CD1c-positive myeloid dendritic cell (primary cell): ENCODE data around the gene IRGM.
A peak's percentile ranks its signal among the peaks of the same experiment; 100 is the strongest.
"Not testable (repeated sequence)": the region's sequence is repeated elsewhere in the genome, so short reads cannot be mapped to it uniquely, and the experiment has no call there.

ENCODE experiments used
- DNase-seq: peaks from one replicate; pipeline ENCODE4 v3.0.0-alpha.2; 2016; ENCODE audit errors: extremely low spot score

Gene IRGM, protein sequence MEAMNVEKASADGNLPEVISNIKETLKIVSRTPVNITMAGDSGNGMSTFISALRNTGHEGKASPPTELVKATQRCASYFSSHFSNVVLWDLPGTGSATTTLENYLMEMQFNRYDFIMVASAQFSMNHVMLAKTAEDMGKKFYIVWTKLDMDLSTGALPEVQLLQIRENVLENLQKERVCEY

DNA sequence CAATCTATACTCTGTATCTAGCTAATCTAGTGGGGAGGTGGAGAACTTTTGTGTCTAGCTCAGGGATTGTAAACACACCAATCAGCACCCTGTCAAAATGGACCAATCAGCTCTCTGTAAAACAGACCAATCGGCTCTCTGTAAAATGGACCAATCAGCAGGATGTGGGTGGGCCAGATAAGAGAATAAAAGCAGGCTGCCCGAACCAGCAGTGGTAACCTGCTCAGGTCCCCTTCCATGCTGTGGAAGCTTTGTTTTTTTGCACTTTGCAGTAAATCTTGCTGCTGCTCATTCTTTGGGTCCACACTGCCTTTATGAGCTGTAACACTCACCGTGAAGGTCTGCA lies at the start of gene IRGM:
Gene IRGM (plus strand): TSS at position 214 of the 346 bp plus-strand sequence. CDS start 1,603 bp downstream, outside the sequence.
- not testable (repeated sequence) for DNase-seq

DNA sequence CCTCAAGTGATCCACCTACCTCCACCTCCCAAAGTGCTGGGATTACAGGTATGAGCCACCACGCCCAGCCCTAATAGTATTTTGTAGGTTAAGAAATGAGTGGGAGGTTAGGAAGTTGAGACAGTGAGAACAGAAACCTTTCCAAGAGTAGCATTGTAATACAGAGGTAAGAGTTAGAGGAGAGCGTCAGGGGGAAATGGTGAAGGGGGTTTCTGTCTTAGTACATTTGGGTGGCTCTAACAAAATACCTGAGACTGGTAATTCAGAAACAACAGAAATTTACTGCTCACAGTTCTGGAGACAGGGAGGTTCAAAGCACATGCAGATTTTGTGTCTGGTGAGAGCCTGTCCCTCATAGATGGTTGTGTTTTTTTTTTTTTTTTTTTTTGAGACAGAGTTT lies 48.9 kb upstream of the IRGM start:
- no peak for DNase-seq

DNA sequence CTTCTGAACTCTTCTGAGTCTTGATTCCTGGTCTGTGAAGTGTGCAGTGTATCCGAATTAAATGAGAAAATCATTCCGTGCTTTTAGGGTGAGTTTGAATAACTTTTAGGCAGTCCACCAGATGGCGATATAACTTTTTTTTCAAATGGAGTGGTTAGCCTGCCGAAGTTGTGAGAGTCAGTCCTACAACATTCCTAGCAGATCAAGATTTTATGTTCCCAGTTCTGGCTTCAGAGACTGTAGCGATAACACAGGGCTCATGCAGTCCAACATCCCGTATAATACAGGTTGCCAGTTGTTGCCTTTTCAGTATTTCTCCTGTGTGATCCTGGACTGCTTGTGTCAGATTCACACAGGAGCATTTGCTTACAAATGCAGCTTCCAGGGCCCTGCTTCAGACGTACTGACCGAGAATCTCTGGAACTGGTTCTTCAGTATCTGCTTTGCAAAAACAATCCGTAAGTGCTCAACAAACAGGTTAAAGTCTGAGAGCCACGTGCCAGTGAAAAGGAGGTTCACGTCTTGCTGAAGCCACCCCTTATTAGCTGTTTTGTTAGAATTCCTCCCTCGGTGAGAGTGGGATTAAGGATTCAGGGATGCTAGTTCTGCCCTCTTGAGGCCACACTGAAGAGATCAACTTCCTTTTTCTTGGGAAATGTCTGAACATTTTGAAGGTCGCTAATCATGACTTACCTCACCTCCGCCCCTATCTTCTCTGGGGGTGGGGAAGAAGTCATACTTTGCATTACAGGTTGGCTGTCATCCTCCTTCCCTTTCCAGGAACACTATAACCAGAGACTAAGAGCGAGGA lies 45.0 kb upstream of the IRGM start:
- peak; percentile 70 for DNase-seq

DNA sequence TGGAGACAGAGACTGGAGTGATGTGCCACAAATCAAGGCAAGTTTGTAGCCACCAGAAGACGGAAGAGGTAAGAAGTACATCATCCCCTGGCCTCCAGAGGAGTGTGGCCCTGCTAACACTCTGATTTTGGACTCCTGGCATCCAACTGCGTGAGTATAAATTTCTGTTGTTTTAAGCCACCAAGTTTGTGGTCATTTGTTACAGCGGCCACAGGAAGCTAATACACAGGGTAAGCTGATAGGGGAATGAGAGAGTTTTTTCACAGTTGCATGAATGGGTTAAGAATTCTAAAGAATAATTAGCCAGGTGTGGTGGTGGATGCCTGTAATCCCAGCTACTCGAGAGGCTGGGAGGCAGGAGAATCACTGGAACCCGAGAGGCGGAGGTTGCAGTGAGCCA lies 41.9 kb upstream of the IRGM start:
- DNase-seq = no peak

DNA sequence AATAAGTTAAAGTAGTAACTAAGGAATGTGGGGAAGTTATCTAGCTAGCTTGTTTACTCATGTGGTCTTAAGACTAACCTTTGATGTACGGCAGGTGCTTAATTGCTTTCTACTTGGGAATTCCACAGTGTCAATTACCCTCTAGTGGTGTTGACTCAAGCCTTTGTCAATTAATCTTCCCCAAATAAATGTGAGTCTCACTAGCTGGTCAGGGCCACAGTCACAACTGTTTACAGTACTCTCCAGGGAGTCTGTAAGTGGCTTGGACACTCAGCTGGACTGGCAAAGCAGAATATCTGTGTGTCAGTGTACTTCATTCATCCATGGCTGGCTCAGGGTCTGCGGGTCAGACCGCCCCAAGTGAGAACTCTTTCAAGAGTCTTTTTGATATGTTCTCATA lies 37.0 kb upstream of the IRGM start:
- DNase-seq = no peak

DNA sequence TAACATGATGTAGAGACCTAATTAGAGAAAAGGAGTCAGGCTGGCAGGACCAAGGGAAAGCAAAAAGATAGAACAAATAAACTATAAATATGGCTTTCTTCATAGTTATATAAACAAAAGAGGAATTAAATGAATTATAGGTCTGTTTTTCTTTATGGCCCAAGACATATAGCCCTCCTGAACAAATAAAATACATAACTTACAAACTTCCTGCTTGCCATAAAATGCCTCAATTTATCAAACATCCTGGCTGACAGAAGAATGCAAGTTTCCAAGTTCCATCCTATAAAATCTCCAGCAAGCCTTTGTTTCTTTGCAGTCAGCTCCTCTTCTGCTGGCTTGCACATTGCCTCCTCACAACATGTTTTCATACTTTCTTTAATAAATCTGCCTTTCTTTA lies 31.3 kb upstream of the IRGM start:
- no peak for DNase-seq

DNA sequence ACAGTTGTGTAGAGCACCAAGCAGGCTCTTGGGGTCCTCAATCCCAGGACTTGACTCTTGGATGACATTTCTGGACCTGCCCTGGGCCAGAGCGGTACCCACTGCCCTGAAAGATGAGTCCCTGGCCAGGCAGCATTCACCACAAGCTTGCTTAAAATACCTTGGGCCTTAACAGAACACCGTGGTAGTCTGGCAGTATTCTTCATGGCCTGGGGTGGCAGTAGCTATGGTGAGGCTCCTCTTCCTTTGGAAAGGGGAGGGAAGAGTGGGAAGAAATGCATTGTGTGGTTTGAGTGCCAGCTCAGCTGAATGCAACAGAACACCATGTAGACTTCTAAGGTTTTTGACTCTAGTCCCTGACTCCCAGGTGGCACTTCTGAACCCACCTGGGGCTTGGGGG lies 29.4 kb upstream of the IRGM start:
- no peak for DNase-seq

DNA sequence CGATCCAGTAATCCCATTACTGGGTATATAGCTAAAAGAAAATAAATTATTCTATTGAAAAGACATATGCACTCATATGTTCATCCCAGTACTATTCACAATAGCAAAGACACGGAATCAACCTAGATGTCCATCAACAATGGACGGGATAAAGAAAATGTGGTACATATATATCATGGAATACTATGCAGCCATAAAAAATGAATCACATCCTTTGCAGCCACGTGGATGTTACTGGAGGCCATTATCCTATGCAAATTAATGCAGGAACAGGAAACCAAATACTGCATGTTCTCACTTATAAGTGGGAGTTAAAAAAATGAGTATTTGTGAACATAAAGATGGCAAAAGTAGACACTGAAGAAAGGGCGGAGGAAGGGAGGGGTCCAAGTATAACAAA lies 16.6 kb upstream of the IRGM start:
- DNase-seq = no peak

DNA sequence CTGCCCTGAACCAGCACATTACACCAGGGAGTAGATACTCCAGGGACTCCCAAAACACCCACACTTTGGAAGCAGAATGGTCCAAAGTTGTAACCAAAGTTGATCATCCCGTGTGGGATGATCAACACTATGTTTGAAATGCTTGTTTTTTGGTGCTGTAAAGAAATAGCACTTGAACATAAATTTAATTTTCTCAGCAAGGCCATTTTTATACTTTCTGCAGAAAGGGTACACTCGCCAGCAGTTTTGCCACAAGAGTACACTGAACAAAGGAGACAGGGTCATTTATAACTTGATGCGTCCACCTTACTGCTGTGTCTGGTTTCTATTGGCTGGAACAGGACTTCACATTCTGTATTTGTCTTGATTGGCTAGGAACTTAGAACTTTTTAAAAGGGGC lies 14.5 kb upstream of the IRGM start:
- not testable (repeated sequence) for DNase-seq

DNA sequence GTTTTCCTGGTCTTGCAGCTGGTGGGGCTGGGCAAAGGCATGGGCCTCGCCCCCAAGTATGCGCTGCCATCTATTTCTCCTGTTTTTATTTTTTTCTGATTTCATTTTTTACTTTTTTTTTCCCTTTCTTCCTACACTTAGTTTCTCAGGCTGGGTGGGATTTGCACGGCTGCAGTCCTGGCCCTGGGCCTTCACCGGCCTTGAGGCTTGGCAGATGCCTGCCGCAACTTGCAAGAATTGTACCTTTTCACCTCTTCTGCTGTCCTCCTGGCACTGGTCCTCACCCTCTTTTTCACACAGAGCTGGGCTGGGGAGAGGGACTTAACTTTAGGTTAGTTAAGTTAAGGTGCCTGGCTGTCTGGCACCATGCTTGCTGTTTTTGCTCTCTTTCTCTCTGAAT lies 10.3 kb upstream of the IRGM start:
- no peak for DNase-seq

DNA sequence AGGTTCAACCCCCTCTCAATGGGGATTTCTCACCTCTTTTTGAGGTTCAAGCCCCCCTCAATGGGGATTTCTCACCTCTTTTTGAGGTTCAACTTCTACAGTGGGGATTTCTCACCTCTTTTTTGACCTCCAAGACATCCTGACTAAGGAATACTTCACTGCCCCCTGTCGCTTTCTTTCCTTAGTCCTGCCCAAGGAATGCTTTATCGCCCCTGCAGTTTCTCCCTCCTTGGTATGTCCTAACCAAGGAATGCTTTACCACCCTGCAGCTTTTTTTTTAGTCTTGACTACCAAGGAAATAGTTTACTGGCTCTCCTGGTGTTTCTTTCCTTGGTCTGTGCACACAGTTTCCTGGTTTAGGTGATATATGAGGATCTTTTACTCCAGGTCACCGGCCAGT lies 9.6 kb upstream of the IRGM start:
- DNase-seq = no peak

DNA sequence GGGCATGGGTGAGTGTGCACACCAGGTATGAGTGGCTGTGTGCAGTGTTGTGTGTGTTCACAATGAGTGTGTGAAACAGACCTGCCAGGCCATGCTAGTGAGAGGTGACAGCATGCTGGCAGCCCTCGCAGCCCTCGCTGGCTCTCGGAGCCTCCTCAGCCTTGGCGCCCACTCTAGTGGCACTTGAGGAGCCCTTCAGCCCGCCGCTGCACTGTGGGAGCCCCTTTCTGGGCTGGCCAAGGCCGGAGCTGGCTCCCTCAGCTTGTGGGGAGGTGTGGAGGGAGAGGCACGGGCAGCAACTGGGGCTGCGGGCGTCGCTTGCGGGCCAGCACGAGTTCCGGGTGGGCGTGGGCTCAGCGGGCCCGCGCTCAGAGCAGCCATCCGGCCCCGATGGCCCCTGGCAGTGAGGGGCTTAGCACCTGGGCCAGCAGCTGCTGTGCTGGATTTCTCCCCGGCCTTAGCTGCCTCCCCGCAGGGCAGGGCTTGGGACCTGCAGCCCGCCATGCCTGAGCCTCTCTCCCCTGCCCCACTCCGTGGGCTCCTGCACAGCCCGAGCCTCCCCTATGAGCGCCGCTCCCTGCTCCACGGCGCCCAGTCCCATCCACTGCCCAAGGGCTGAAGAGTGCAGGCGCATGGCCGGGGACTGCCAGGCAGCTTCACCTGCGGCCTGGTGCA lies 999 bp upstream of the IRGM start:
- DNase-seq = not testable (repeated sequence)

DNA sequence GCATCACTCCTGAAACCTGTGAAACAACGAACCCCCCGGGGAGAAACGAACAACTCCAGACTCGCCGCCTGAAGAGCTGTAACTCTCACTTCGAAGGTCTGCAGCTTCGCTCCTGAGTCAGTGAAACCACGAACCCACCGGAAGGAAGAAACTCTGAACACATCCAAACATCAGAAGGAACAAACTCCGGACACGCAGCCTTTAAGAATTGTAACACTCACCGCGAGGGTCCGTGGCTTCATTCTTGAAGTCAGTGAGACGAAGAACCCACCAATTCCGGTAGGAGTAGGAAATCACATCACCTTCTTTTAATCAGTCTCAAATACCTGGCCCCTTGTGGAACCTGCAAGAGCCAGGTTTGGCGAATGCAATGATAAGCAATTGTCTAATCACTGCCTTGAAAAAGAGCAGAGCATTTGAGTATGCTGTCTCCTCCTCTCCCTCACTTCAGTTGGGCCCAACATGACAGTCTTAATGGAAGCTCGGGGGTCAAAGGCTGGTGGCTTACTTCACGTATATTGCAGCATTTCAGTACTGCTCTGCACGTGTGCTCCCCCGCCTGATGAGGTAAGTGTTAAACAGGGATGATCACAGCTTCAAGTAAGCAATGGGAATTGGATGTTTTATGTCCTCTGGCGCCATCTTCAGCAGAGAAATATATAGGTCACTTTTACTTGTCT lies 473 bp downstream of the IRGM start:
- DNase-seq = peak; percentile 87

DNA sequence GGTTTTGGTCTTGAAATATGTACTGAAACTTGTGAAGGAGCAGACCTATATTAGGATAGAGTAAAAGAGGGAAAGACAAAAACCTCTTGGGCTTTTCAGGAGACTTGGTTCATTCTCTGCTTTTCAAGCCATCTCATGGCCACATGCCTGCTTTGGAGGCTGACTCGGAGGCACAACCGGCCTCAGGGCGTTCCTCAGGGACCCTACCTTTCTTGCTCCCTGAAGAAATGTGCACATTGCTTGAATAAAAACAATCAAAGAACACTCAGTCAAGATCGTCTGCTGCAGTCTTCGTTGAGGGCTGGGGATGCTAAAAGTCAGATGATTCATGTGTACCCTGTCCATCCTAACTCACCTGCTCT lies 994 bp downstream of the IRGM start:
- DNase-seq = no peak

DNA sequence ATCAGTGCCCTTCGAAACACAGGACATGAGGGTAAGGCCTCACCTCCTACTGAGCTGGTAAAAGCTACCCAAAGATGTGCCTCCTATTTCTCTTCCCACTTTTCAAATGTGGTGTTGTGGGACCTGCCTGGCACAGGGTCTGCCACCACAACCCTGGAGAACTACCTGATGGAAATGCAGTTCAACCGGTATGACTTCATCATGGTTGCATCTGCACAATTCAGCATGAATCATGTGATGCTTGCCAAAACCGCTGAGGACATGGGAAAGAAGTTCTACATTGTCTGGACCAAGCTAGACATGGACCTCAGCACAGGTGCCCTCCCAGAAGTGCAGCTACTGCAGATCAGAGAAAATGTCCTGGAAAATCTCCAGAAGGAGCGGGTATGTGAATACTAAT lies 1.9 kb downstream of the IRGM start:
- DNase-seq = no peak

DNA sequence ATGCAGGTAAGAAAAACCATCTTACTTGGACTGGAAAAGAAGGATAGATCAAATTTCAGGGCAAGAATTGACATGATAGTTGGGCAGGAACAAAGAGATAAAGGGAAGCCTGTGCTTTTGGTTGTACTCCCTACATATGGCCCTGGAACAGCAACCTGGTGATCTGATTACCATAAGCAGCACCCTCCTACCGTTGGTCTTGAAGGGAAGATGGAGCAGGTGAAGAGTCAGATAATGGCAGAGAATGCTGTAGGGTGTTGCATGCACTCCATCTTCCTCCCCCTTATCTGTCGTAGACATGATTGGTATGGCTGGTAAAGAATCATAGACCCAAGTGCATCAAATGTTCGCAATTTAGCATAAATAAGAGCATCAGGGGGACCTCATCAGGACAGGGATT lies 4.7 kb downstream of the IRGM start:
- DNase-seq = no peak

DNA sequence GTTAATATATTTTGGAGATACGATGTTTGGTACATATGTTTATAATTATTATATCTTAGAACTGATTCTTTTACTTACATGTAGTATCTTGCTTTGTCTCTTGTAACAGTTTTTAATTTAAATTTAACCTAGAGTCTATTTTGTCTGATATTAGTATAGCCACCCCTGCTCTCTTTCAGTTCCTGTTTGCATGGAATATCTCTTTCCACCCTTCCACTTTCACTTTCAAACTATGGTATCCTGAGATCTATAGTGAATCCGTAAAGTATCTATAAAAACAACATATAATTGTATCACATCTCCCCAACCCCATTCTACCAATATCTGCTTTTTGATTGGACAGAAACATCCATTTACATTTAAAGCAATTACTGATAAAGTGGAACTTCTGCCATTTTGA lies 7.2 kb downstream of the IRGM start:
- peak; percentile 45 for DNase-seq

DNA sequence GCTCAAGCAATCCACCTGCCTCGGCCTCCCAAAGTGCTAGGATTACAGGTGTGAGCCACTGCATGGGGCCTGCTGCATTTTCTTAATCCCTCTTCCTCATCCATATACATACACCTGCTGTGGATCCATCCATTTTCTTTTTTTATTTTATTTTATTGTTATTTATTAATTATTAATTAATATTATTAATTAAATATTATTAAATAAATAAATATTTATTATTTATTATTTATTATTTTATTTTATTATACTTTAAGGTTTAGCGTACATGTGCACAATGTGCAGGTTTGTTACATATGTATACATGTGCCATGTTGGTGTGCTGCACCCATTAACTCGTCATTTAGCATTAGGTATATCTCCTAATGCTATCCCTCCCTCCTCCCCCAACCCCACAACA lies 10.4 kb downstream of the IRGM start:
- DNase-seq = not testable (repeated sequence)

DNA sequence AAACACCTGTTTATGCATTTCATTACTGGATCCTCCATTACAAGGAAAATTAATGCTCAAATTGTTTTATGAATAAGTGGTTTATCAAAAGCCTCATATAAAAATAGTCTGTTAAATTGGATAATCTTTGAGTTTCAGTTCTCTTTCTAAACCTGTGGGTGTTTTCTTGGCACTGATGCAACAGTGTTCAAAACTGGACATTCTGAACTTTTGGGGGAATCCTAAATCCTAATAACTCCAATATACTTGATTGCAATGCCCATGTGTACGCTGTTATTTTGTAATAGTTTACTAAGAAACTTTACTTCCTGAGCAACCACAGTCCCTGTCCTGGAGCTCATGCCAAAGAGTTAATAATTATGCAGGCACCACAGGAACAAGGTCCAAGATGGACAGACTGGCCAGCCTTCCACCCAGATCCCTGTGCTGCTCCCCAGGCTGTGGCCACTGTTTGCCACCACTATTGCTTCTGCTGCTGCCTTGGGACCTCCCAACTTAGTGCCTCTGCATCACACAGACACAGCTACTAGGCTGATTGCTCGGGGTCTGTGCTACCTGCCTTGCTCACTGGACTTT lies 14.0 kb downstream of the IRGM start:
- peak; percentile 56 for DNase-seq

DNA sequence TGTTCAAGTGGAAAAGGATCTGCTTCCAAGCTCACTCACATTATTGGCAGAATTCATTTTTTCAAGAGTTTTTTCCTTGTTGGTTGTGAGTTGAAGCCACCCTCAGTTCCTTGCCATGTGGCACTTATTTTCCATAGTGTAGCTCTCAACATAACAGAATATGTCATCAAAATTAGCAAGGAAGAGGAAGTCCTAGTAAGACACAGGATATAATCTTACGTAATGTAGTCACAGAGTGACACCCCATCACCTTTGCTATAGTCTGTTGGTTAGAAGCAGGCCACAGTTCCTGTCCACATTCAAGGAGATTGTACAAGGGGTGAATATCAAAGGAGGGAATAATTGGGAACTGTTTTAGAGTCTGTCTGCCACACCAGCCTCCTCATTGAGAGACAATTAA lies 15.7 kb downstream of the IRGM start:
- DNase-seq = peak; percentile 20

DNA sequence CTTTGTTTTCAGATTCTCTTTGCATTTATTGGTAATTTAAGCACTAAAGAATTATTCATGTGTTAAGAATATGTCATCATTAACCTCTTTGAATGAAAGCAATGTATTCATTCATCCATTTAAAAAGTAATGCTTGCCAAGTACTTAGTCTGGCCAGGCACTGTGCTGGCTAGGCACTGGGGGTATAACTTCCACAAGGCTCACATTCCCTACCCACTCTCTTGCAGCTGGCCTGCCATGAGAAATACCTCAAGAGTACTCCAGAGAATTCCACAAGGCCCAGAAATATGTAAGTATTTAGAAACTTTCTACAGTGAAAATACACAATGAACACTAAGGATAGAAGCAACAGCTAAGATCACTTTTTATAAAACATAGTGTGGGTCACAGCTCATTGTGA lies 33.0 kb downstream of the IRGM start:
- DNase-seq = no peak
